ENCODE data around the gene MYH16.

- TF ChIP-seq CTCF (IDR thresholded peaks at IDR 0.05; ENCODE audit: low read depth, low read length) (no peak), POLR2A (IDR thresholded peaks at IDR 0.05; ENCODE audit: extremely low read depth, insufficient read length) (no peak)
These were observed 67.0 kb downstream of the MYH16 start for GRCh38 chr7:99339595-99339994.
